ENCODE results near the gene CASQ1.

Gene CASQ1

DNA sequence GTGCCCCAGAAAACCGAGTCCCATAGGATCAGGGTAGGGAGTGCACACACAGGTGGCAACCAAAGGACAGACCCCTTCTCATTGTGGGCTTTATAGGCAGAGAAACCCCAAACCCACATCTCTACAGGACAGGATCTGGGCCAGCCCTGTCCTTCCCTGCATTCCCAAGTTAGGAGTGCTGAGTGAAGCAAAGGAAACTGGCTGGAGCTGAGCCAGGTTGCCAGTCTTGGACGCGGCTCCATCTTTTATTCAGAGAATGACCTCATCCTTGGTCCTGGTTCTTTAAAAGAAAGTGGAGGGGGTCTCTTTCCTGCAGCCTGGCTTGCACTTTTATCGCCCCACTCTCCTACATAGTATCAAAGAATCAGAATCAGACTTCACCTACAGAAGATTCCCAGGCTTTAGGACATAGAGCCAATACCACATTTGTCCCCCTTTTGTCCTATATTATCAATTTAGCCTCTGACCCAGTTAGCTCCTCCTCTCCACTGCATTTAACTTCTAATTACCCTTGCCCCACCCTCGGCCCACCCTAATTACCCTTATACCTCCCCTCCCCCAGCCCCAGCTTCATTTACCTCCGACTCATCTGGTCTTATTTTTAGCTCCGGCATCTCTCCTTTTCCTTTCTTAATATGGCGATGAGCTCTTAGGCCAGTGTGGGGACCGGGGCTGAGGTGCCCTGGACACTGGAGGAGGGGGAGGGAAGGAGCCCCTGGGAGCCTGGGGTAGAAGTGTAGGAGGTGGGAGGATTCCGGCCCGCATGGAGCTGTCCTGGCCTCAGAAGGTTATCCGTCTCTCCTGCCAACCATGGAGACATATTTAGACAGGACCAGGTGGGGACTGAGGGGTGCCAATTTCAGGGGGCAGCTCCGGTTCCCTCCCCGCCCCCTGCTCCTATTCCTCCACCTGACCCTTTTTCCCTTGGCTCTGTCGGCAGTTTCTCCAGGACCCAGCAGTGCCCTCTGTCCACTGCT is at the start of gene CASQ1:
Gene CASQ1 (plus strand): TSS at position 927 of the 977 bp plus-strand sequence. CDS start 177 bp downstream, outside the sequence.
- no peaks in the 10 kb centered on the region for H3K4me1 Mint-ChIP-seq
- H3K4me3 Mint-ChIP-seq, result no peak within 1 kb of the TSS
- no peaks in the 10 kb centered on the region for H3K9me3 Mint-ChIP-seq
- H3K27me3 Mint-ChIP-seq, result peaks cover 13% of the 10 kb centered on the region
- no peak for ATAC-seq
- no peak for DNase-seq
- no peak within 1 kb of the TSS for H3K27ac Mint-ChIP-seq

DNA sequence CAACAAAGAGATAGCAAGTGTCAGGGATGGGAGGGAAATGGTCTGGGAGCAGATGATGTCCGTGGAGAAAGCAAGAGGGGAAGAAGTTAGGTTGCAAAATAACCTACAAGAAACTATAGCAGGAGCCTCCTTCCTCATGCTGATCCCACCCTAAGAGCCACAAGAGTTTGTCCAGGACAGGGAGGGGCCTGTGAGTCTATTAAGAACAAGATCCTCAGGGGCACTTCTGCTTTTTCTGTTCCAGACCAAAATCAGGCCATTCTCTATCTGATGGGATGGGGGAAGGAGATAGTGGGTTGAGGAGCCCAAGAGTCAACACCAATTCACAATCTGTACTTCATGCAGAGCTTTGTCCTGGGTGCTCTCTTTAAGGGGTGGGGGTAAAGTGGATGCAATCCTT is 46.7 kb upstream of the CASQ1 start:
- no peaks in the 10 kb centered on the region for H3K4me1 Mint-ChIP-seq
- H3K27ac Mint-ChIP-seq, result no peak overlapping the region
- H3K27me3 Mint-ChIP-seq, result peaks cover 31% of the 10 kb centered on the region
- no peak for ATAC-seq
- H3K9me3 Mint-ChIP-seq, result no peaks in the 10 kb centered on the region
- no peak overlapping the region for H3K4me3 Mint-ChIP-seq
- DNase-seq, result no peak

DNA sequence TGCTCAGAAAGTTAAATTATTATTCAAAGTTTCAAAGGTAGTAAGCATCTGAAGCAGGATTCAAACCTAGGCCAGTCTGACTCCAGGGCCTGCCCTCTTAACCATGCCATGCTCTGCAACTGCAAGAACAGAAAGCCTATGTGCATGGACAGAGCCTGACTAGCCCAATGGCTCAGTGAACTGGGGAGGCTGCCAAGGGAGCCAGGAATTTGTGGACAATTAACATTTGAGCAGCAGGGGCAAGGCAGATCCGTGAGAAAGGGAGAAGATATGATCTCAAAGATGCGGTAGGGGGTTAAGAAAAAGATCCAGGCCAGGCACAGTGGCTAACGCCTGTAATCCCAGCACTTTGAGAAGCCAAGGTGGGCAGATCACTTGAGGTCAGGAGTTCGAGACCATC is 45.5 kb upstream of the CASQ1 start:
- H3K27me3 Mint-ChIP-seq, result peaks cover 25% of the 10 kb centered on the region
- ATAC-seq (no peak), DNase-seq (no peak)
- H3K9me3 Mint-ChIP-seq, result no peaks in the 10 kb centered on the region
- no peak overlapping the region for H3K27ac Mint-ChIP-seq
- no peak overlapping the region for H3K4me3 Mint-ChIP-seq
- no peaks in the 10 kb centered on the region for H3K4me1 Mint-ChIP-seq

DNA sequence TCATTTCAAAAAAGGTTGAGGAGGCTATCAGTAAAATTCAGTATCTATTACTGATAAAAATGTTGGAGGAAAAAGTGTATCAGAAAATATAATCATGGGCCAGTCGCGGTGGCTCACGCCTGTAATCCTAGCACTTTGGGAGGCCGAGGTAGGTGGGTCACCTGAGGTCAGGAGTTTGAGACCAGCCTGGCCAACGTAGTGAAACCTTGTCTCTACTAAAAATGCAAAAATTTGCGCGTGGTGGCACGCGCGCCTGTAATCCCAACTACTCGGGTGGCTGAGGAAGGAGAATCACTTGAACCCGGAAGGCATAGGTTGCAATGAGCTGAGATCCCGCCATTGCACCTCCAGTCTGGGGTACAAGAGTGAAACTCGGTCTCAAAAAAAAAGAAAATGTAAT is 44.3 kb upstream of the CASQ1 start:
- DNase-seq (no peak), ATAC-seq (no peak)
- H3K27ac Mint-ChIP-seq, result no peak overlapping the region
- H3K27me3 Mint-ChIP-seq, result peaks cover 21% of the 10 kb centered on the region
- H3K9me3 Mint-ChIP-seq, result no peaks in the 10 kb centered on the region
- no peaks in the 10 kb centered on the region for H3K4me1 Mint-ChIP-seq
- no peak overlapping the region for H3K4me3 Mint-ChIP-seq

DNA sequence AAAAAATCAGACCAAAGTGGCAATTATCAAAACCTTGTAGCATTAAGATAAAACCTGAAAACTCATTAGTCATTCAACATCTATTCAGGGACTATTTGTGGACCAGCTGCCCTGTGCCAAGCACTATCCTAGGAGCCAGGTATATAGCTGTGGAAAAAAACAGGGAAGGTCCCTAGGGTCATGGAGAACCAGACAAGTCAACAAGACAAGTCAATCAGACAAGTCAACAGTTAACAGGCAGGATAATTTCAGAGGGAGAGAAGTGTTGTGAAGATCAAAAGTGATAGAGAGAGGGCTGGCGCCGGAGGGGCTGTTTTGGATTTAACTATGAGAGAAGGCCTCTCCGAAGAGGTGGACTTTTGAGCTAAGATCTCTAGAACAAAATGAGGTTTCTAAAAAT is 42.3 kb upstream of the CASQ1 start:
- H3K4me3 Mint-ChIP-seq, result no peak overlapping the region
- H3K27ac Mint-ChIP-seq, result no peak overlapping the region
- no peaks in the 10 kb centered on the region for H3K4me1 Mint-ChIP-seq
- ATAC-seq (no peak), DNase-seq (no peak)
- peaks cover 8% of the 10 kb centered on the region for H3K27me3 Mint-ChIP-seq
- no peaks in the 10 kb centered on the region for H3K9me3 Mint-ChIP-seq

DNA sequence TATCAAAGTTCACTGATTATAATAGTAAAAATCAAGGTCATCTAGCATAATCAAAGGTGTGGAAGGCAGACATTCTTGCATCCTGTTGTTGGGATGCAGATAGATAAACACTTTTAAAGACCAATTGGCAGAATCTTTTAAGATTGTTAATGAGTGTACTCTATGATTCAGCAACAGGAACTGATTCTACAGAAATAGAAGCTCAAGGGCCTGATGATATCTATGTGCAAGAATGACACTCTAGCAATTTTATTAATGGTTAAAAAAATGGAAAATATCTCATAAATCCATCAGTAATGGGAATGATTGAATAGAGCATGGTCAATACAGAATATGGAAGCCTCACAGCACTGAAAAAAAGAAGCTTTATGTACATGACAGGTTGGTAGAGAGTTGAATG is 41.1 kb upstream of the CASQ1 start:
- no peaks in the 10 kb centered on the region for H3K9me3 Mint-ChIP-seq
- H3K27ac Mint-ChIP-seq, result no peak overlapping the region
- ATAC-seq, result no peak
- no peak overlapping the region for H3K4me3 Mint-ChIP-seq
- H3K4me1 Mint-ChIP-seq, result no peaks in the 10 kb centered on the region
- DNase-seq, result no peak
- peaks cover 7% of the 10 kb centered on the region for H3K27me3 Mint-ChIP-seq

DNA sequence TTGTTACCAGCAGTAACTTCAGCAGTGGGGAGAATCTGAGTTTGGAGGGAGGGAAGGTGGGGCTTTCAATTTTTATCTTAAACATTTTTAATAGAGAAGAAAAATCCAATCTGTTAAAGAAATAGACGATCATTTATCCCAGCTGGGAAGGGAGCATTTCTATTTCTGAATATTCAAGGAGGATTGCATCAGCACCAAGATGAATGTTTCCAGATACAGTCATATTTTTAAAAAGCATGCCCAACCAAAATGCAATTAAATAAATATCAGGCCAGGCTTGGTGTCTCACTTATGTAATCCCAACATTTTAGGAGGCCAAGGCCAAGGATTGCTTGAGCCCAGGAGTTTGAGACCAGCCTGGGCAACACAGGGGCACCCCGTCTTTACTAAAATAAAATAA is 40.7 kb upstream of the CASQ1 start:
- H3K4me1 Mint-ChIP-seq, result no peaks in the 10 kb centered on the region
- H3K4me3 Mint-ChIP-seq, result no peak overlapping the region
- H3K9me3 Mint-ChIP-seq, result no peaks in the 10 kb centered on the region
- H3K27ac Mint-ChIP-seq, result no peak overlapping the region
- DNase-seq, result no peak
- ATAC-seq, result no peak
- peaks cover 5% of the 10 kb centered on the region for H3K27me3 Mint-ChIP-seq

DNA sequence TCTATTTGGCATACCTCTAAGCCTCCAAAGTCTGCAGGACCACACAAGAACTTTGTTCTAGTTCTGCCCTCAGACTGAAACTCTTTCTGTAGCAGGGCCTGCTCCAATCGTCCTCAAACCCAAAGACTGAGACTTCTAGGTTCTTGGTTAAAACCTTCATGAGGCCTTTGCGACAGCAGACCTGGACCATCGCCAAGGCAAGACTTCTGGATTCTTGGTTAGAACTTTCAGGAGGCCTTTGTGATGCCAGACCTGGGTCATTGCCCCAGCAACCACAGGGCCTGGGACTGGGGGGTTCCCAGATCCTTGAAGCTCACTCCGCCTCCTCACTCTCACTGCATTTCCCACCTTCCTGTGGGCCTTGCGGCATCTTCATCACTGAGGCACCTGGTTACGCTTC is 39.1 kb upstream of the CASQ1 start, which contains the start of gene ATP1A4:
Gene ATP1A4 (plus strand): TSS at position 301 of the 400 bp plus-strand sequence. CDS start 438 bp downstream, outside the sequence.
- ATAC-seq, result no peak
- Mint-ChIP-seq H3K4me1 (no peaks in the 10 kb centered on the region), H3K4me3 (no peak within 1 kb of the TSS), H3K27ac (no peak within 1 kb of the TSS), H3K9me3 (no peaks in the 10 kb centered on the region), H3K27me3 (no peaks in the 10 kb centered on the region)
- DNase-seq, result no peak

DNA sequence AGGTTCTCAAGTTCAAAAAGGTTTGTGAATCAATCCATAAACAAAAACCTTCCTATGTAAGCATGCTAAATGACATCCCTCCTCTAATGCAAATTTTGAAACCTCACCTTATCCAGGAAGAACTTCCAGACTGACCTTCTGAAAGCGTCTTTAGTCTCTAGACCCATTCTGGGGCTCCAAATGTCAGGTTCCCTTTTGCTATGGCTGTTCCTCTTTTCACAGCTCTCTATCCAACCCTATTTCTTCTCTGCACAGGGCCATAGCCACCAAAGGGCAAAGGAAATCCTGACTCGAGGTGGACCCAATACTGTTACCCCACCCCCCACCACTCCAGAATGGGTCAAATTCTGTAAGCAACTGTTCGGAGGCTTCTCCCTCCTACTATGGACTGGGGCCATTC is 35.6 kb upstream of the CASQ1 start:
- Mint-ChIP-seq H3K4me1 (no peaks in the 10 kb centered on the region), H3K4me3 (no peak overlapping the region), H3K27me3 (peaks cover 7% of the 10 kb centered on the region), H3K9me3 (no peaks in the 10 kb centered on the region), H3K27ac (no peak overlapping the region)
- DNase-seq (no peak), ATAC-seq (no peak)

DNA sequence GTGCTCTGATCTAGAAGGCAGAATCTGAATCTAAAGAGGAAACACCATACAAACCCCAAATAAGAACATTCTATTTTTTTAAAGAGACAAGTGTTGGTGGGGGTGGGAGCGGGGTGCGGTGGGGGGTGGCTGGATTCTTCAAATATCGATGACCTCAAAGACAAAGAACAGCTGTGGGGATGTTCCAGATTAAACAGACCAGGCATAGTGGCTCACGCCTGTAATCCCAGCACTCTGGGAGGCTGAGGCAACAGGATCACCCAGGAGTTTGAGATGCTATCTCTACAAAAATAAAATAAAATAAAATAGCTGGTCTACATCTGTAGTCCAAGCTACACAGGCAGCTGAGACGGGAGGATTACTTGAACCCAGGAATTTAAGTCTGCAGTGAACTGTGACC is 34.0 kb upstream of the CASQ1 start:
- Mint-ChIP-seq H3K4me1 (no peaks in the 10 kb centered on the region), H3K9me3 (no peaks in the 10 kb centered on the region), H3K4me3 (no peak overlapping the region), H3K27ac (no peak overlapping the region), H3K27me3 (peaks cover 7% of the 10 kb centered on the region)
- no peak for ATAC-seq
- no peak for DNase-seq

DNA sequence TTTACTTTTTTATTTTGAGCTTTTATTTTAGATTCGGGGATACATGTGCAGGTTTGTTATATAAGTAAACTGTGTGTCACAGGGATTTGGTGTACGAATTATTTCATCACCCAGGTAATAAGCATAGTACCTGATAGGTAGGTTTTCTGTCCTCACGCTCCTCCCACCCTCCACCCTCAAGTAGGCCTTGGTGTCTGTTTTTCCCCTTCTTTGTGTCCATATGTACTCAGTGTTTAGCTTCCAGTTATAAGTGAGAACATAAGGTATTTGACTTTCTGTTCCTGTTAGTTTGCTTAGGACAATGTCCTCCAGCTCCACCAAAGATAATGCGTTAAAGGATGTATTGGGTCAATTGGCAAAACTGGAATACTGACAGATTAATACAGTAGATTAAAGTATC is 33.2 kb upstream of the CASQ1 start:
- DNase-seq (no peak), ATAC-seq (no peak)
- Mint-ChIP-seq H3K27me3 (peaks cover 7% of the 10 kb centered on the region), H3K4me3 (no peak overlapping the region), H3K9me3 (no peaks in the 10 kb centered on the region), H3K27ac (no peak overlapping the region), H3K4me1 (no peaks in the 10 kb centered on the region)

DNA sequence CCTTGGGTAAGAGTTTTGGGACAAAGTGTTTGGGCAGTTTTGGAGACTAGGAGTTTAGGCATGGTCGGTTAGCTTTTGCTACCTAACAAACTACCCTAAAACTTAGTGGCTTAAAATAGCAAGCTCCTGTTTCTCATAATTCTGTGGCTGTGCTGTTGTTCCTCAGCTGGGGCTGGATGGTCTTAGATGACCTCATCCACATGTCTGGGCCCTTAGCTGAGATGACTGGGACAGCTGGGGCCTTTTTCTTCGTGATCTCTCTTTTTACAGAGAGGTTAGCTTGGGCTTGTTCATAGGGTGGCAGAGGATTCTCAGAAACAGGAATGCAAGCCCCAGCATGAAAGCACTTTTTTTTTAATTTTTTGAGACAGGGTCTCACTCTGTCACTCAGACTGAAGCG is 32.3 kb upstream of the CASQ1 start:
- H3K4me1 Mint-ChIP-seq, result no peaks in the 10 kb centered on the region
- ATAC-seq (no peak), DNase-seq (no peak)
- peaks cover 7% of the 10 kb centered on the region for H3K27me3 Mint-ChIP-seq
- H3K9me3 Mint-ChIP-seq, result no peaks in the 10 kb centered on the region
- H3K4me3 Mint-ChIP-seq, result no peak overlapping the region
- peak overlapping the region in 1 of 2 donors; percentile 80 for H3K27ac Mint-ChIP-seq

DNA sequence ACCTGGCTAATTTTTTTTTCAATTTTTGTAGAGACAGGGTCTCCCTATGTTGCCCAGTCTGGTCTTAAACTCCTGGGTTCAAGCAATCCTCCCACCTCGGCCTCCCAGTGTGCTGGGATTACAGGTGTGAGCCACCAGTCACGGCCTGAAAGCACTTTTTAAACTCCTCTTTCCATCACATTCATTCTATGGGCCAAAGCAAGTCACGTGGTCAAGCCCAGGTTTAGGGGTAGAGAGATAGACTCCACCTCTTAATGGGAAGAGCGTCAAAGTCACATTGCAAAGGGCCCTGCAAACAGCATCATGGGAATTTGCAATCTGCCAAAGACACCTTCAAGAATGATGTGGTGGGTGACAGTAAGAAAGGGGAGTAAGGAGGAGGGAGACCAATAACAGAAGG is 31.8 kb upstream of the CASQ1 start:
- H3K27me3 Mint-ChIP-seq, result peaks cover 7% of the 10 kb centered on the region
- H3K4me3 Mint-ChIP-seq, result no peak overlapping the region
- no peak for DNase-seq
- no peaks in the 10 kb centered on the region for H3K9me3 Mint-ChIP-seq
- no peak overlapping the region for H3K27ac Mint-ChIP-seq
- H3K4me1 Mint-ChIP-seq, result no peaks in the 10 kb centered on the region
- ATAC-seq, result no peak

DNA sequence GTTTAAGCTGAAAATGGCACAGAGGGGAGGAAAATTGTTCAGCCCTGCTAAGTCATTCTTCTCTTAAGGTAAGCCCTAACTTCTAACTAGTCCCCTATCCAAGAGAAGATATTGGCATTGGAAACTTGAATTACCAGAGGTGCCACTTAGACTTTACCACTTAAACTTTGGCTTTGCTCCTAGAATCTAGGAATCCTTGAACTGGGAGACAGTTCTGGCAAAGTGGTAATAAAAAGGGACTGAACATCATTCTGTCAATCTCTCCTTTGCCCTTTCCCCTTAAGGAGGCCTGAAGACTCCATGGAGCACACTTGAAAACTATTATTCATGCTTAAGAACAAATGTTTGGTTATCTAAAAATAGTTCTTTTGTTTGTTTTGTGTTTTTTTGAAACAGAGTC is 30.5 kb upstream of the CASQ1 start:
- no peaks in the 10 kb centered on the region for H3K9me3 Mint-ChIP-seq
- DNase-seq, result no peak
- H3K4me3 Mint-ChIP-seq, result no peak overlapping the region
- ATAC-seq, result no peak
- H3K4me1 Mint-ChIP-seq, result no peaks in the 10 kb centered on the region
- no peak overlapping the region for H3K27ac Mint-ChIP-seq
- peaks cover 7% of the 10 kb centered on the region for H3K27me3 Mint-ChIP-seq

DNA sequence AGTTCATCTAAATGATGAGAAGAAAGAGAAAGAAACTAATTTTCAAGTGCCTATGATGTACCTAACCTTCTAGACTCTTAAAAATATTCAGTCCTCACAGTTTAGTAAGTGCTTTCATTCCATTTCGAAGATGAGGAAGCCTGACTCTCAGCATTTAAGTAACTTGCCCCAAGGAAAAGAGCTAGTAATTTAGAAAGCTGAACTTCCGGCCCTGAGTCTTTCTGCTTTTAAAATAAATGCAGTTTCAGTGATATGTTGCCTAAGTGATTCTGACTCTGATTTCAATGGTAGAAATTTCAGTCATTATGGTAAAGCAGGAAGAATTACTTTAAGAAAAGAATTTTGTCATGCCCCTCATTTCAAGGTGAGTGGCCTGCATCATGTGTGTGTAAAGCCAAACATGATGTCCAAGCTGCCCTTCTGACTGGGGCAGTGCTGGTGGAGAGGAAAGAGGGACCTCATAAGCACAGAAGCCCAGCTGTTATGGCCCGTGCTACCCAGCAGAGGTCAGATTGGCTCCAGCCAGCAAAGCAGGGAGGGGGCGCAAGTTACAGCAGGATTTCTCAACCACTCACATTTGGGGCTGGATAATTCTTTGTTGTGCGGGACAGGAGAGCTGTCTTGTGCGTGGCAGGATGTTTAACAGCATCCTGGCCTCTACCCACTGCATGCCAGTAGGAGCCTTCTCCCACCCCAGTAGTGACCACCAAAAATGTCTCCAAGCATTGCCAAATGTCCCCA is 28.2 kb upstream of the CASQ1 start:
- ATAC-seq (no peak), DNase-seq (no peak)
- no peaks in the 10 kb centered on the region for H3K9me3 Mint-ChIP-seq
- no peak overlapping the region for H3K27ac Mint-ChIP-seq
- H3K4me3 Mint-ChIP-seq, result no peak overlapping the region
- peaks cover 15% of the 10 kb centered on the region for H3K27me3 Mint-ChIP-seq
- H3K4me1 Mint-ChIP-seq, result peaks cover 16% of the 10 kb centered on the region

DNA sequence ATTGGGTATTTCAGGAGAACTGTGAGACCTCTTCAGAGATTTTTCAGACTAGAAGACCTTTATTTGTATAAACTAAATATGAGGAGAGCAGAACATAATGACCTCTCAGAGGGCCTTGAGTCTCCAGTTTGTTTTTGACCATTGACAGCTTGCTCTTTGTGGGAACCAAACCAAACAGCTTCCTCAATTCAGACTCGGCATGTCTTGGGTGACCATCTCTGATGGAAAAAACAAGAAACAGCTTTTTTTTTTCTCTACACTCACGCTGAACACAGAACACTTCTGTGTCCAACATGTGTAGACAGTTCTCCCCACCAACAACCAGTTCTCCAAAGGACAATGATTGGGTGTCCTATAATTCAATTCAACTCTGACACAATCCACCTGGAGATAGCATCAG is 27.4 kb upstream of the CASQ1 start:
- no peak overlapping the region for H3K4me3 Mint-ChIP-seq
- no peaks in the 10 kb centered on the region for H3K9me3 Mint-ChIP-seq
- H3K27me3 Mint-ChIP-seq, result peaks cover 15% of the 10 kb centered on the region
- ATAC-seq, result no peak
- H3K4me1 Mint-ChIP-seq, result peaks cover 24% of the 10 kb centered on the region
- DNase-seq, result no peak
- H3K27ac Mint-ChIP-seq, result no peak overlapping the region

Measured in stimulated activated naive CD8-positive, alpha-beta T cell treated with anti-CD3 and anti-CD28 coated beads, Interleukin-15, amount 100 ng/mL, for 72 hours (primary cell).